Astrocyte (in vitro differentiated cells and primary cell): Measurements from ENCODE around the gene ACOT13.

Experiments used
- CTCF ChIP-seq: IDR thresholded peaks from 2 replicates; pipeline ENCODE4 v1.5.1; 2011; ENCODE audit warnings: low read depth, mild to moderate bottlenecking, inconsistent platforms, low read length, moderate library complexity; ENCODE audit not compliant: insufficient read depth
- EZH2 ChIP-seq: IDR thresholded peaks from 2 replicates; pipeline ENCODE4 v1.6.1; 2012; ENCODE audit warnings: mild to moderate bottlenecking, low read length, inconsistent platforms; ENCODE audit not compliant: insufficient read depth

GRCh38 chr6:24699521-24700359, 32.9 kb downstream of the ACOT13 start:
- no peak for TF ChIP-seq CTCF
- TF ChIP-seq EZH2, result no peak
